GM12878 (cell line): ENCODE results near the gene INHBB. TPM values are rescaled to one million over a fixed set of nuclear protein-coding genes. Genes with fewer than 3 reads are reported as not detected.

ENCODE experiments used
- ATAC-seq: fragments of 200-7000 bp; cut with Tn5 transposase; 3 replicates; pipeline ENCODE4 v1.9.1; 2020; ENCODE audit warnings: mild to moderate bottlenecking, moderate library complexity
- BruUV-seq: library from RNA; stranded (reverse); fragments of 400-500 nt; replicated peaks from 2 replicates; lab custom pipeline; 2021; lab: Mats Ljungman, UMichigan
- CTCF ChIA-PET: fragments of 300-600 bp; sonication (Branson Sonifier 250); formaldehyde crosslinking; extraction: SDS; loops from one replicate; lab custom pipeline; 2021; ENCODE audit warnings: inconsistent platforms; lab: Yijun Ruan, JAX
- POLR2A ChIA-PET: fragments of 350-600 bp; formaldehyde crosslinking; extraction: SDS; loops from one replicate; lab custom pipeline; 2021; ENCODE audit warnings: inconsistent platforms; lab: Charles Lee
- RAD21 ChIA-PET: fragments of 300-600 bp; sonication (Branson Sonifier 250); formaldehyde crosslinking; loops from one replicate; lab custom pipeline; 2023; ENCODE audit warnings: antibody characterized with exemption; ENCODE audit not compliant: unreplicated experiment; lab: Charles Lee
- SMC1A ChIA-PET: fragments of 300-600 bp; sonication (Branson Sonifier 250); formaldehyde crosslinking; loops from one replicate; lab custom pipeline; 2023; ENCODE audit not compliant: unreplicated experiment, uncharacterized antibody; lab: Charles Lee
- DNase-seq: peaks from one replicate; pipeline ENCODE4 v3.0.0-alpha.2; 2011; ENCODE audit warnings: low read depth, low spot score
- FAIRE-seq: peaks from 3 replicates; lab custom pipeline; 2011; peaks lifted over from hg19 to GRCh38; lab: Jason Lieb, UNC
- H2AFZ ChIP-seq: 2 replicates; pipeline ENCODE4 v1.6.0; 2011; ENCODE audit warnings: low read depth, low read length, control low read depth; ENCODE audit not compliant: control insufficient read depth
- H3K27ac ChIP-seq: 2 replicates; pipeline ENCODE4 v1.5.1; 2011; ENCODE audit warnings: control low read depth; ENCODE audit not compliant: control insufficient read depth, insufficient read depth
- H3K27me3 ChIP-seq, 2 experiments: replicated peaks in 1 of 2; 2 replicates each; pipeline versions ENCODE4 v1.6.0 to v1.6.1; 2011; ENCODE audit warnings: low read length in 1 of 2; ENCODE audit not compliant: control insufficient read depth in 2 of 2, insufficient read depth in 2 of 2
- H3K36me3 ChIP-seq, 2 experiments: 2 replicates each; pipeline ENCODE4 v1.5.1; 2011; ENCODE audit warnings: low read length in 1 of 2; ENCODE audit not compliant: control insufficient read depth in 2 of 2, insufficient read depth in 2 of 2
- H3K4me1 ChIP-seq: 2 replicates; pipeline ENCODE4 v1.6.1; 2011; ENCODE audit warnings: mild to moderate bottlenecking, low read length, moderate library complexity, mixed read lengths; ENCODE audit not compliant: control insufficient read depth, insufficient read depth
- H3K4me2 ChIP-seq: 2 replicates; pipeline ENCODE4 v1.6.0; 2011; ENCODE audit warnings: control low read depth; ENCODE audit not compliant: control insufficient read depth, insufficient read depth
- H3K4me3 ChIP-seq: fragments of 200-600 bp; sonication (generic); 2 replicates; pipeline ENCODE4 v1.5.1; 2016
- H3K79me2 ChIP-seq: 2 replicates; pipeline ENCODE4 v1.6.0; 2011; ENCODE audit warnings: low read length; ENCODE audit not compliant: control insufficient read depth, insufficient read depth
- H3K9ac ChIP-seq: 2 replicates; pipeline ENCODE4 v1.8.0; 2011; ENCODE audit warnings: low read length, control low read depth, mixed read lengths; ENCODE audit not compliant: control insufficient read depth, insufficient read depth
- H3K9me3 ChIP-seq: replicated peaks from 3 replicates; pipeline ENCODE4 v1.5.1; 2011; ENCODE audit warnings: mild to moderate bottlenecking, low read length; ENCODE audit not compliant: control insufficient read depth, insufficient read depth
- H4K20me1 ChIP-seq: 2 replicates; pipeline ENCODE4 v1.6.0; 2011; ENCODE audit not compliant: control insufficient read depth, insufficient read depth
- BHLHE40 ChIP-seq, 2 experiments: fragments of 450-650 bp in 1 of 2; IDR thresholded peaks; 2 replicates each; pipeline ENCODE4 v1.6.1; 2011 to 2017; ENCODE audit warnings: low read depth in 2 of 2, borderline replicate concordance in 1 of 2, improper control_type of control experiment in 1 of 2, low read length in 1 of 2, mild to moderate bottlenecking in 1 of 2
- CBFB ChIP-seq: IDR thresholded peaks from 2 replicates; pipeline ENCODE4 v1.6.1; 2016; ENCODE audit warnings: antibody characterized with exemption, low read depth
- ESRRA ChIP-seq: IDR thresholded peaks from 2 replicates; pipeline ENCODE4 v1.6.1; 2012; ENCODE audit warnings: mild to moderate bottlenecking, low read length, improper control_type of control experiment
- ETV6 ChIP-seq, 2 experiments: fragments of 450-650 bp in 1 of 2; IDR thresholded peaks in 1 of 2; conservative IDR thresholded peaks in 1 of 2; 2 replicates each; pipeline ENCODE4 v1.6.1; 2014; ENCODE audit warnings: antibody characterized with exemption in 1 of 2, borderline replicate concordance in 1 of 2, low read depth in 1 of 2, mild to moderate bottlenecking in 1 of 2, moderate library complexity in 1 of 2
- MEF2A ChIP-seq: IDR thresholded peaks from 2 replicates; pipeline ENCODE4 v1.6.1; 2011; ENCODE audit warnings: low read depth, mild to moderate bottlenecking, low read length, moderate library complexity; ENCODE audit not compliant: insufficient read depth
- MXI1 ChIP-seq: fragments of 150-350 bp; IDR thresholded peaks from 2 replicates; pipeline ENCODE4 v1.6.1; 2011; ENCODE audit warnings: low read depth, mild to moderate bottlenecking, inconsistent platforms, low read length, improper control_type of control experiment
- MYC ChIP-seq: IDR thresholded peaks from 2 replicates; pipeline ENCODE4 v1.6.1; 2011; ENCODE audit warnings: mild to moderate bottlenecking, low read length, moderate library complexity, inconsistent platforms; ENCODE audit not compliant: insufficient read depth, insufficient replicate concordance, insufficient read length, severe bottlenecking
- NFYB ChIP-seq: IDR thresholded peaks from 2 replicates; pipeline ENCODE4 v1.6.1; 2011; ENCODE audit warnings: low read depth, mild to moderate bottlenecking, low read length, improper control_type of control experiment, moderate library complexity; ENCODE audit not compliant: insufficient read depth
- NR2C1 ChIP-seq: fragments of 450-650 bp; IDR thresholded peaks from 2 replicates; pipeline ENCODE4 v1.6.1; 2017; ENCODE audit warnings: antibody characterized with exemption, mild to moderate bottlenecking, moderate library complexity
- NRF1 ChIP-seq: conservative IDR thresholded peaks from 2 replicates; pipeline ENCODE4 v1.6.1; 2011; ENCODE audit warnings: mild to moderate bottlenecking, low read depth, low read length, improper control_type of control experiment
- SMAD1 ChIP-seq: fragments of 450-650 bp; IDR thresholded peaks from 2 replicates; pipeline ENCODE4 v1.6.1; 2018; ENCODE audit warnings: mild to moderate bottlenecking, low read depth; ENCODE audit not compliant: partially characterized antibody
- SUPT20H ChIP-seq: IDR thresholded peaks from 2 replicates; pipeline ENCODE4 v1.6.1; 2011; ENCODE audit warnings: low read depth, mild to moderate bottlenecking, low read length, moderate library complexity, borderline replicate concordance; ENCODE audit not compliant: control insufficient read depth
- TCF7 ChIP-seq: IDR thresholded peaks from 2 replicates; pipeline ENCODE4 v1.6.1; 2014; ENCODE audit warnings: antibody characterized with exemption, borderline replicate concordance
- ZNF207 ChIP-seq: fragments of 450-650 bp; IDR thresholded peaks from 2 replicates; pipeline ENCODE4 v1.6.1; 2014; ENCODE audit warnings: antibody characterized with exemption, mild to moderate bottlenecking, borderline replicate concordance
- WGBS: methylation state at CpG from one replicate; pipeline ENCODE4 v1.1.6; 2016; ENCODE audit warnings: low lambda C conversion rate; ENCODE audit not compliant: insufficient replicate concordance, insufficient coverage; ENCODE audit errors: missing lambda C conversion rate; 5-methylcytosine and 5-hydroxymethylcytosine counted together
- in situ Hi-C: fragments of 300-500 bp; cut with MboI; formaldehyde crosslinking; loops from 9 replicates; pipeline ENCODE4 v1.14.3; 2018; ENCODE audit warnings: mixed read lengths
- intact Hi-C: fragments of 100-400 bp; cut with micrococcal nuclease; formaldehyde crosslinking; loops from one replicate; pipeline ENCODE4 v1.14.2; 2022; ENCODE audit not compliant: unreplicated experiment
- polyA plus RNA-seq, 11 experiments: library from polyadenylated mRNA; depleted of rRNA in 4 of 11; unstranded in 6 of 11; stranded (reverse) in 5 of 11; fragments of >200 nt; fragmentation: Nextera tagmentation in 4 of 11; fragmentation: Illumina TruSeq in 1 of 11; extraction: Ambion mirVana in 4 of 11; extraction: Trizol in 1 of 11; gene quantifications; 1 replicate in 1 of 11; 2 replicates in 10 of 11; pipeline versions ENCODE4 v1.2.1 to v1.2.3, GENCODE V29; 2011 to 2016; ENCODE audit warnings: inconsistent platforms in 2 of 11, missing spikeins in 2 of 11, low read depth in 1 of 11
- total RNA-seq, 4 experiments: library from RNA; depleted of rRNA in 3 of 4; stranded (reverse); fragments of >200 nt in 3 of 4; fragmentation: Illumina TruSeq in 1 of 4; extraction: Trizol in 1 of 4; gene quantifications; 2 replicates each; pipeline versions ENCODE4 v1.2.1 to v1.2.3, GENCODE V29; 2013 to 2021
- TF ChIP-seq, protein P1 (sequence below): fragments of 450-650 bp; formaldehyde crosslinking; IDR thresholded peaks from 2 replicates; pipeline ENCODE4 v1.4.0; 2020; ENCODE audit warnings: mild to moderate bottlenecking, moderate library complexity
- TF ChIP-seq, protein P2 (sequence below): fragments of 450-650 bp; IDR thresholded peaks from 2 replicates; pipeline ENCODE4 v1.6.1; 2014; ENCODE audit warnings: mild to moderate bottlenecking

Gene INHBB
- total and polyA plus RNA-seq, 10 of the 15 experiments (the other 5 are each of a cell fraction or from before 2014, with no cell fraction given), result 0.05 TPM; not detected in 9

DNA sequence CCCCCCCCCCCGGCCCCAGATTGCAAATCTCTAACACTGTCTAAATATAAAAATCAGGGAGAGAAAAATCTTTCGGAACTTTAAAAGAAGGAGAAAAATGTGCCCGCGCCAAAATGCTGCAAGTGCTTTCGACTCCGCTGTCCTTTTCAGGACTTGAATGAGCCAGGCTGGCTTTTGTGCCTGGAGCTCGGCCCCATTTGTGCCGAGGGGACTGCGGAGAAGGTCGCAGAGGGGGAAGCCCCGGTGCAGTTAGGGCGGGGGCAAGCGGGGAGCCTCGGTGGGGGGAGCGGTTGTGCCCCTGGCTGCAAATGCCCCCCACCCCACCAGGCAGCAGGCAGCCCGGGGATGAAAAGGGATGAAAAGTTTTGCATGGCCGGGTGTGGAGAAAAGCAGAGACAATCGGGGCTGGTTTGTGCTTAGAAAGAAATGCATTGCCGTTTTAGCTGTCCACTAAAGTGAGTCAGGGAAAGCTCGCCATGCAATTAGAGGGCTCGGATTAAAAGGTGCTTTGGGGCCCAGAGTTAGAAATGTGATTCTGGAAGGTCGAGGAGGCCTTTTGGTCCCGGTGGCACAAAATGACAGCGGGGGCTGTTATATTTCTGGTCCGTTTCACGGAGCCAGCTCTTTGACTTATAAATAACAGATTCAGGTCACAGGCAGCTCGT is 1.6 kb downstream of the INHBB start (continued):
- TF ChIP-seq, protein P1, sequence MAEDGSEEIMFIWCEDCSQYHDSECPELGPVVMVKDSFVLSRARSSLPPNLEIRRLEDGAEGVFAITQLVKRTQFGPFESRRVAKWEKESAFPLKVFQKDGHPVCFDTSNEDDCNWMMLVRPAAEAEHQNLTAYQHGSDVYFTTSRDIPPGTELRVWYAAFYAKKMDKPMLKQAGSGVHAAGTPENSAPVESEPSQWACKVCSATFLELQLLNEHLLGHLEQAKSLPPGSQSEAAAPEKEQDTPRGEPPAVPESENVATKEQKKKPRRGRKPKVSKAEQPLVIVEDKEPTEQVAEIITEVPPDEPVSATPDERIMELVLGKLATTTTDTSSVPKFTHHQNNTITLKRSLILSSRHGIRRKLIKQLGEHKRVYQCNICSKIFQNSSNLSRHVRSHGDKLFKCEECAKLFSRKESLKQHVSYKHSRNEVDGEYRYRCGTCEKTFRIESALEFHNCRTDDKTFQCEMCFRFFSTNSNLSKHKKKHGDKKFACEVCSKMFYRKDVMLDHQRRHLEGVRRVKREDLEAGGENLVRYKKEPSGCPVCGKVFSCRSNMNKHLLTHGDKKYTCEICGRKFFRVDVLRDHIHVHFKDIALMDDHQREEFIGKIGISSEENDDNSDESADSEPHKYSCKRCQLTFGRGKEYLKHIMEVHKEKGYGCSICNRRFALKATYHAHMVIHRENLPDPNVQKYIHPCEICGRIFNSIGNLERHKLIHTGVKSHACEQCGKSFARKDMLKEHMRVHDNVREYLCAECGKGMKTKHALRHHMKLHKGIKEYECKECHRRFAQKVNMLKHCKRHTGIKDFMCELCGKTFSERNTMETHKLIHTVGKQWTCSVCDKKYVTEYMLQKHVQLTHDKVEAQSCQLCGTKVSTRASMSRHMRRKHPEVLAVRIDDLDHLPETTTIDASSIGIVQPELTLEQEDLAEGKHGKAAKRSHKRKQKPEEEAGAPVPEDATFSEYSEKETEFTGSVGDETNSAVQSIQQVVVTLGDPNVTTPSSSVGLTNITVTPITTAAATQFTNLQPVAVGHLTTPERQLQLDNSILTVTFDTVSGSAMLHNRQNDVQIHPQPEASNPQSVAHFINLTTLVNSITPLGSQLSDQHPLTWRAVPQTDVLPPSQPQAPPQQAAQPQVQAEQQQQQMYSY (CRISPR knock-in tag), result no peak
- TF ChIP-seq ETV6 (conservative IDR thresholded peaks at IDR 0.05 in 1 of 2, IDR thresholded peaks at IDR 0.05 in 1 of 2; ENCODE audit: borderline replicate concordance in 1 of 2, low read depth in 1 of 2), result no peak
- TF ChIP-seq, protein P2, sequence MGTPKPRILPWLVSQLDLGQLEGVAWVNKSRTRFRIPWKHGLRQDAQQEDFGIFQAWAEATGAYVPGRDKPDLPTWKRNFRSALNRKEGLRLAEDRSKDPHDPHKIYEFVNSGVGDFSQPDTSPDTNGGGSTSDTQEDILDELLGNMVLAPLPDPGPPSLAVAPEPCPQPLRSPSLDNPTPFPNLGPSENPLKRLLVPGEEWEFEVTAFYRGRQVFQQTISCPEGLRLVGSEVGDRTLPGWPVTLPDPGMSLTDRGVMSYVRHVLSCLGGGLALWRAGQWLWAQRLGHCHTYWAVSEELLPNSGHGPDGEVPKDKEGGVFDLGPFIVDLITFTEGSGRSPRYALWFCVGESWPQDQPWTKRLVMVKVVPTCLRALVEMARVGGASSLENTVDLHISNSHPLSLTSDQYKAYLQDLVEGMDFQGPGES, result no peak
- TF ChIP-seq, all 136 proteins: peak for 0

DNA sequence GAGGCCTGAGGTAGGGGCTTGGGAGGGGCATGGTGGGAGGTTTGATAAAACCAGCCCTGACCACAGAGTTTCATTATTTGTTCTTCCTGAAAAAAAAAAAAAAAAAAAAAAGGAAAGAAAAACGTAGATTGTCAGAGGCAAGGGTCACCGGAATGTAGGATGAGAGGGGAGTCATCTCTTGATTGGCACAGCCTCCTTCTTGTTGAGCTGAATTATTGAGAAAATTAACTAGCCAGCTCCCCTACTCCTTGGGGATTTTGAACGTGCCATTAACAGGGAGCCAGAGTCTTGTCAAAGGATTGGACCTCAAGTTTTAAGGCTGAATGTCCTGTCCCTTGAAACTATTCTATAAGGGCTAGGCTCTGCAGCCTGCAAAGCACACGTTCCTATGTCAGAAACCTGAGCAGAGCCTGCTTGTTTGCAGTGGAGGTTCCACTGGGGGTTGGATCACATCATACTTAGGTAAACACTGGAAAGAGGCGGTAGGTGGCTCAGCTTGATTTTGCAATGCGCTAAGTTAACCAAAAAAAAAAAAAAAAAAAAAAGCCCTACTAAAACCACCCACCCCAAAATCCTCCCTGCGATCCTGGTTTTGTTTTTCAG is 2.3 kb downstream of the INHBB start:
- CTCF ChIA-PET, result no interaction called here
- no peak for TF ChIP-seq MYC
- no peak for TF ChIP-seq SUPT20H
- no peak for TF ChIP-seq TCF7
- TF ChIP-seq NFYB, result no peak
- TF ChIP-seq MXI1, result no peak
- no peak for TF ChIP-seq ZNF207
- TF ChIP-seq BHLHE40 (IDR thresholded peaks at IDR 0.05; ENCODE audit: borderline replicate concordance in 1 of 2, low read depth in 2 of 2, low read length in 1 of 2), result no peak
- TF ChIP-seq MEF2A, result no peak
- no peak for TF ChIP-seq SMAD1
- TF ChIP-seq NR2C1, result no peak
- TF ChIP-seq CBFB, result no peak
- TF ChIP-seq NRF1, result no peak
- TF ChIP-seq ESRRA, result no peak

More for the DNA sequence above, 2.3 kb downstream of the INHBB start:
- no TSS peak for BruUV-seq
- H3K27me3 ChIP-seq, result peaks cover 7 to 18% of the 10 kb centered on the region in 2 experiments
- ChIA-PET RAD21 (no interaction called here), SMC1A (no interaction called here), POLR2A (no interaction called here)
- no peaks in the 10 kb centered on the region; a peak in 1 of 4 replicates for H3K36me3 ChIP-seq
- DNase-seq, result no peak
- H3K27ac ChIP-seq, result no peak overlapping the region
- H3K9ac ChIP-seq, result no peak overlapping the region
- no peak overlapping the region for H2AFZ ChIP-seq
- no peak for ATAC-seq
- no peaks in the 10 kb centered on the region for H3K9me3 ChIP-seq
- no peak overlapping the region for H3K4me3 ChIP-seq
- FAIRE-seq, result no peak
- intact Hi-C loops, result loop anchor here (10.0 kb wide), 1 partner anchor 207 kb away; no protein-coding TSS in a partner anchor
- in situ Hi-C loops, result no loop called here
- no peaks in the 10 kb centered on the region for H4K20me1 ChIP-seq
- no peak overlapping the region for H3K4me2 ChIP-seq
- H3K4me1 ChIP-seq, result no peaks in the 10 kb centered on the region
- WGBS, result 10% methylated on average over 7 of the region's 7 CpGs
- no peaks in the 10 kb centered on the region for H3K79me2 ChIP-seq
